Upper lobe of right lung (tissue), 1 donor: ENCODE data around the gene IPO4. TPM values are rescaled to one million over a fixed set of nuclear protein-coding genes. Genes with fewer than 3 reads are reported as not detected.
A peak's percentile ranks its signal among the peaks of the same experiment; 100 is the strongest.

ENCODE experiments used
- ATAC-seq: fragments of 200-7000 bp; cut with Tn5 transposase; one replicate; pipeline ENCODE4 v1.9.1; 2020; ENCODE audit warnings: mild to moderate bottlenecking, moderate library complexity
- DNase-seq: peaks from one replicate; pipeline ENCODE4 v3.0.0-alpha.2; 2020
- H3K27ac ChIP-seq: fragments of 200-600 bp; one replicate; pipeline ENCODE4 v1.8.0; 2022
- H3K27me3 ChIP-seq: fragments of 200-600 bp; one replicate; pipeline ENCODE4 v1.8.0; 2022; ENCODE audit warnings: mild to moderate bottlenecking
- H3K36me3 ChIP-seq: fragments of 200-600 bp; one replicate; pipeline ENCODE4 v1.8.0; 2022
- H3K4me1 ChIP-seq: fragments of 200-600 bp; one replicate; pipeline ENCODE4 v1.8.0; 2022
- H3K4me3 ChIP-seq: fragments of 200-600 bp; one replicate; pipeline ENCODE4 v1.8.0; 2022; ENCODE audit warnings: mild to moderate bottlenecking
- H3K9me3 ChIP-seq: fragments of 200-600 bp; one replicate; pipeline ENCODE4 v1.8.0; 2022
- CTCF ChIP-seq: fragments of 200-600 bp; IDR thresholded peaks from one replicate; pipeline ENCODE4 v1.8.0; 2022; ENCODE audit warnings: antibody characterized with exemption
- intact Hi-C: fragments of 100-400 bp; cut with DNase I; formaldehyde crosslinking; loops from one replicate; pipeline ENCODE4 v1.11.0; 2022
- total RNA-seq: library from RNA; stranded (reverse); fragmentation: NEBNext Ultra II Directional; extraction: Animal tissue kit (Norgen Biotek cat#: 25700); gene quantifications from one replicate; pipeline ENCODE4 v1.2.1, GENCODE V29; 2021
- donor health status: DM: no; HTN: yes; CAD: no; lungs with severe emphysema.

IPO4 gene
- total RNA-seq, 1 donor from 2014 or later = 25.1 TPM

- ATAC-seq (no peak), DNase-seq (peak; percentile 50)
- intact Hi-C loops = no loop called here
- no peaks in the 10 kb centered on the region for H3K27me3 ChIP-seq
- H3K27ac ChIP-seq = no peak overlapping the region
- peaks cover 100% of the 10 kb centered on the region for H3K36me3 ChIP-seq
- H3K4me1 ChIP-seq = no peaks in the 10 kb centered on the region
- no peak overlapping the region for H3K4me3 ChIP-seq
- TF ChIP-seq CTCF = no peak
- no peaks in the 10 kb centered on the region for H3K9me3 ChIP-seq
These were observed 8.4 kb downstream of the IPO4 start for GRCh38 chr14:24179961-24180796.

GRCh38 chr14:24179294-24179960, 9.2 kb downstream of the IPO4 start:
- no peaks in the 10 kb centered on the region for H3K4me1 ChIP-seq
- no peak for TF ChIP-seq CTCF
- no peaks in the 10 kb centered on the region for H3K9me3 ChIP-seq
- no peak for ATAC-seq
- no peaks in the 10 kb centered on the region for H3K27me3 ChIP-seq
- no peak overlapping the region for H3K27ac ChIP-seq
- H3K36me3 ChIP-seq = peaks cover 94% of the 10 kb centered on the region
- no peak for DNase-seq
- H3K4me3 ChIP-seq = no peak overlapping the region
- intact Hi-C loops = no loop called here

GRCh38 chr14:24178399-24179178, 10.0 kb downstream of the IPO4 start:
- no peak overlapping the region for H3K27ac ChIP-seq
- ATAC-seq (no peak), DNase-seq (no peak)
- intact Hi-C loops = no loop called here
- no peaks in the 10 kb centered on the region for H3K27me3 ChIP-seq
- H3K36me3 ChIP-seq = peaks cover 85% of the 10 kb centered on the region
- H3K9me3 ChIP-seq = no peaks in the 10 kb centered on the region
- no peaks in the 10 kb centered on the region for H3K4me1 ChIP-seq
- TF ChIP-seq CTCF = no peak
- H3K4me3 ChIP-seq = no peak overlapping the region

- Histone ChIP-seq H3K27me3 (no peaks in the 10 kb centered on the region), H3K4me3 (no peak overlapping the region), H3K9me3 (no peaks in the 10 kb centered on the region), H3K27ac (no peak overlapping the region), H3K4me1 (no peaks in the 10 kb centered on the region), H3K36me3 (peaks cover 84% of the 10 kb centered on the region)
- no peak for TF ChIP-seq CTCF
- no peak for ATAC-seq
- intact Hi-C loops = no loop called here
- DNase-seq = no peak
These were observed 10.7 kb downstream of the IPO4 start for GRCh38 chr14:24177891-24178290.

- intact Hi-C loops = no loop called here
- ATAC-seq = no peak
- TF ChIP-seq CTCF = no peak
- no peak overlapping the region for H3K4me3 ChIP-seq
- H3K4me1 ChIP-seq = no peaks in the 10 kb centered on the region
- DNase-seq = no peak
- H3K27me3 ChIP-seq = no peaks in the 10 kb centered on the region
- no peak overlapping the region for H3K27ac ChIP-seq
- H3K9me3 ChIP-seq = no peaks in the 10 kb centered on the region
- H3K36me3 ChIP-seq = peaks cover 78% of the 10 kb centered on the region
These were observed 11.4 kb downstream of the IPO4 start for GRCh38 chr14:24177041-24177825.
